DMS153 (cell line): ENCODE data around the gene DEPDC5.
"Not testable (repeated sequence)": the region's sequence is repeated elsewhere in the genome, so short reads cannot be mapped to it uniquely, and the experiment has no call there.

Experiments
- DNase-seq: peaks from one replicate; lab custom pipeline; 2025; lab: John Stamatoyannopoulos, UW

Gene DEPDC5

DNA sequence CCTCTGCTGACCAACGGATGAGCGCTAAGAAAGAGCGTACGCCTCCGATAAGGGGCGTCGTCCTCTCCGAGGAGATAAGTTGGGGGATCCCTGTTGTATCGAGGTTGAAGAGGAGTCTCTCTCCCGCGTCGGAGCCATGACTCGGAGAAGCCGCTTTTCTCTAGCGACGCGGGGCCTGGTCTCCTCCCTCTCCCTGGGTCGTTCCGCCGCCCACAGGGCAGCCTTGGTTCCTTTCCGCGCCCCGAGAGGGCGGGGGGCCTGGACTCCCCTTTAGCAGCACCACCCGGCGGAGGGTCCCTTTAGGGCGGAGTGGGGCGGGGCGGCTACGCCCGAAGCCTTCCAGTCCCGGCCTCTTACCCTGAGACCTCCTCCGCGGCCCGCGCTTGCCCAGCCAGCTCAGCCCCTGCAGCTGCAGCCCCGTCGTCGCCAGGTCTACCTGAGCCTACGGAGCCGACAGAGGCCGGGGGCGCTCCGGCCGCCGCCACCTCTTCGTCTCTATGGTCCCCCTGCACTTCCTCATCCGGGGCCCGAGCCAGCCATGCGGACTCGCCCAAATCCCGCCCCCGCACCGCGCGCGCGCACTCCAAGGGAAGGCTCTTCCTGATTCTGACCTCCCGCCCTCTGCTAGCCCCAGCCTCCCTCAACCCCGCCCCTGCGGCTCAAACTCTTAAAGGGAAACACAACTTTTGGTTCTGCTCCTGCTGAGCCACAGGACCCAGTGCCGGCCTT is 4.0 kb upstream of the DEPDC5 start, which contains the start of gene PRR14L:
PRR14L (minus strand) TSS at position 497 of the 729 bp plus-strand sequence. CDS start 11,272 bp downstream, outside the sequence.
- DNase-seq: peak; percentile 95

- DNase-seq: no peak
Observed at GRCh38 chr22:31750365-31751284, 3.2 kb upstream of the DEPDC5 start.

DNA sequence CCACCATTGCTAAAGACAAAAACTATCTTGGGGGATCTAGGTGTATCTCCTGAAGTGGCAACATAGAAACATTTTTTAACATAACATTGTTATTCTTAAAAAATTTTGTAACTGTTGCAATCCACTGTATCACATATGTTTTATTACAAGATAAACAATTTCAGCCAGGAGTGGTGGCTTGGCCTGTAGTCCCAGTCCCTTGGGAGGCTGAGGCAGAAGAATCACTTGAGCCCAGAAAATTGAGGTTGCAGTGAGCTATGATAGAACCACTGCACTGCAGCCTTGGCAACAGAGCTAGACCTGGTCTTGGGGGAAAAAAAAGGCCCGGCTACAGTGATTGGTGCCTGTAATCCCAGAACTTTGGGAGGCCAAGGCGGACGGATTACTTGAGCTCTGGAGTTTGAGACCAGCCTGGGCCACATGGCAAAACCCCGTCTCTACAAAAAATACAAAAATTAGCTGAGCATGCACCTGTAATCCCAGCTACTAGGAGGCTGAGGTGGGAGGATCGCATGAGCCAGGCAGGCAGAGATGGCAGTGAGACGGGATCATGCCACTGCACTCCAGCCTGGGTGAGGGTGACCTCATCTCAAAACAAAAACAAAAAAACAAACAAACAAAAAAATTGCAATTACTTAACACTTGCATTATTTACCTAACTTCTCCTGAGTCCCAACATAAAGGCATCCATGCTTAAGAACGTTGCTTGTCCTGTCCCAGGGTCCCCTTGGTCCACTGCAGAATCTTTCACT is 1.5 kb upstream of the DEPDC5 start:
- no peak for DNase-seq

- peak; percentile 77 for DNase-seq
Observed at GRCh38 chr22:31753005-31753633, 700 bp upstream of the DEPDC5 start.

DNA sequence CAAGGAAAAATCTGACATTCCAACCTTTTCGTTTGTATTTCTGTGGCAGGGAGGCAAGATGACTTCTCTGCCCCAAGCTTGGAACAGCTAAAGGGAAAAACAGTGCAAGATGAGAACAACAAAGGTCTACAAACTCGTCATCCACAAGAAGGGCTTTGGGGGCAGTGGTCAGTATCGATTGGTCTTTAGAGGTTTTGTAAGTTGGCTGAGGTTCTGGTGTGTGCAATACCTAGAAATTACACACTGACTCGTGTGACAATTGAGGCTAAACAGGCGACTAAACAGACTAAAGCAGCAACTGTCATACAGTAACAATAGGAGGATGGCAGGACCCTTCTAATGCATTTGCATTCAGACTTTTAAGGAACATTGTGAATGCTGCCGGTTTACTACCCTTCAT is 994 bp downstream of the DEPDC5 start:
- no peak for DNase-seq

DNA sequence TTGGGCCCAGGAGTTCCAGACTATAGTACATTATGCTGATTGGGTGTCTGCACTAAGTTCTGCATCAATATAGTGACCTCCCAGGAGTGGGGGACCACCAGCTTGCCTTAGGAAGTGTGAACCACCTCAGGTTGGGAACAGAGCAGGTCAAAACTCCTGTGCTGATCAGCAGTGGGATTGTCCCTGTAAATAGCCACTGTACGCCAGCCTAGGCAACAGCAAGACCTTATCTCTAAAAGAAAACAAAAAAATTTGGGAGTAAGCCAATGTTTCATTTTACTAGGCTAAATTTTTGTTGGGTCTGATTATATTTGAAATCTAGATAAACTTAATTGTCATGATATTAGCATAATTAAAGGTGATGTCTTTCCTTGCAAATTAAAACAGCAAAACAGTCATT is 3.4 kb downstream of the DEPDC5 start:
- DNase-seq: no peak

DNA sequence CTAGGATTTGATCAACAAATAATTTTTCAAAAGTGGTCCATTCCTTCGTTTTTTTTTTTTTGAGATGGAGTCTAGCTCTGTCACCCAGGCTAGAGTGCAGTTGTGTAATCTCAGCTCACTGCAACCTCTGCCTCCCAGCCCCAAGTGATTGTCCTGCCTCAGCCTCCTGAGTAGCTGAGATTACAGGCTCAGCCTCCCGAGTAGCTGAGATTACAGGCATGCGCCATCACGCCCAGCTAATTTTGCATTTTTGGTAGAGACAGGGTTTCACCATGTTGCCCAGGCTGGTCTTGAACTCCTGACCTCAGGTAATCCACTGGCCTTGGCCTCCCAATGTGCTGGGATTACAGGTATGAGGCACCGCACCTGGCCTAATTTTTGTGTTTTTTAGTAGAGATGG is 5.0 kb downstream of the DEPDC5 start:
- DNase-seq: not testable (repeated sequence)

DNA sequence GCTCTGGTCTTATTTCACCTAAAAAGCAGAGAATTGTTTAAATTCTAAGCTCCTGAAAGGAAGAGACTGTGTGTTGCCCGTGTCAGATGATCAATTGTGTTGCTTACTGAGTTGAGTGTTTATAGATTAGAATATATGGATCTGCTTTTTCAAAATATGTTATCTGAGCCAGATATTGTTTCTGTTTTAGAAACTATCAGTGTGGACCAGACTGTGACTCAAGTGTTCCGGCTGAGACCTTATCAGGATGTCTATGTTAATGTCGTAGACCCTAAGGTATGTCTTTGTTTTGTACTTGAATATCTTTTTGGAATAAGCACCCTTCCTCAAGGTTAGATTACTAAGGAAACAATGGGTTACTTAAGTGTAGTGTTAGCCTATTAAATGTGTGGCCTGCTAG is 11.0 kb downstream of the DEPDC5 start:
- no peak for DNase-seq

DNA sequence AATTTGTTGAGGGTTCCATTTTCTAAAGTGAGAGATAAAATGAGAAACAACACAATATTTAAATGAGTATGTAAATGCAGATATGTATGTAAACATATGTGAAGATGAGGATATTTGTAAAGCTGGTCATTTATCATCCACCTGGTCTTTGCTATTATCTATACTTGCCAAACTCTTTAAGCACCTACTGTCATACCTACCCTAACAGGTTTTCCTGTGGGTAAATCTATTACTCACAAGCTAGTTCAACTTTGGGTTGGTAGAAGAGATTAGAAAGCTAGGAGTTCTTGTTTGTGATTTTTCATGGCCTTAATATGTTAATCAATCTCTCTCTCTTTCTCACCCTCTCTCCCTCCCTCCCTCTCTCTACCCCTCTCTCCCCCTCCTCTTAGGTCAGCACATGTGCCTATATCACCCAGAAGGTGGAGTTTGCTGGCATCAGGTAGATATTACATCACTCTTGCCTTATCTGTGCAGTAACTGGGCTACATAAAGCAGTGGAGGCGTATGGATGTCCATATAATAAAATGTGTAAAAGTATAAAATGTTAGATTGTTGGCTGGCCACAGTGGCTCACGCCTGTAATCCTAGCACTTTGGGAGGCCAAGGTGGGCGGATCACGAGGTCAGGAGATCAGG is 14.7 kb downstream of the DEPDC5 start:
- DNase-seq: no peak

- no peak for DNase-seq
Observed at GRCh38 chr22:31773416-31773815, 19.6 kb downstream of the DEPDC5 start.

DNA sequence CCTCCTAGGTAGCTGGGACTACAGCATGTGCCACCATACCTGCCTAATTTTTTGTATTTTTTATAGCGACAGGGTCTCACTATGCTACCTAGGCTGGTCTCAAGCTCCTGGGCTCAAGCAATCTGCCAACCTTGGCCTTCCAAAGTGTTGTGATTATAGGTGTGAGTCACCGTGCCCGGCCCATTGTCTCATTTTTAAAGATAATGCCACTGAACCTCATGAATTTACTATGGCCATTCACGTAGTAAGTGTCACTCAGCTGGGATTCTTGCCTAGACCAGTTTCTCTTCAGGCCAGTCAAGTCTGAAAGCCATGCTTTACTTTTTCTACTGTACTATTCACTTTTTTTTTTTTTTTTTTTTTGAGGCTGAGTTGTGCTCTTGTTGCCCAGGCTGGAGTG is 22.4 kb downstream of the DEPDC5 start:
- no peak for DNase-seq

- DNase-seq: no peak
Observed at GRCh38 chr22:31789803-31790202, 36.0 kb downstream of the DEPDC5 start.

GRCh38 chr22:31790240-31790639 is 36.4 kb downstream of the DEPDC5 start:
- DNase-seq: no peak

DNA sequence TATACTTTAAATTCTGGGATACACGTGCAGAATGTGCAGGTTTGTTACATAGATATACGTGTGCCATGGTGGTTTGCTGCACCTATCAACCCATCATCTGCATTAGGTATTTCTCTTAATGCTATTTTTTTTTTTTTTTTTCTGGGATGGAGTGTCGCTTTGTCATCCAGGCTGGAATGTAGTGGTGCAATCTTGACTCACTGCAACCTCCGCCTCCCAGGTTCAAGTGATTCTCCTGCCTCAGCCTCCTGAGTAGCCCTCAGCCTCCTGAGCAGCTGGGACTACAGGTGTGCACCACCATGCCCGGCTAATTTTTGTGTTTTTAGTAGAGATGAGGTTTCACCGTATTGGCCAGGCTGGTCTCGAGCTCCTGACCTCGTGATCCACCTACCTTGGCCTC is 45.5 kb downstream of the DEPDC5 start:
- DNase-seq: not testable (repeated sequence)

- DNase-seq: no peak
Observed at GRCh38 chr22:31800065-31800464, 46.2 kb downstream of the DEPDC5 start.

DNA sequence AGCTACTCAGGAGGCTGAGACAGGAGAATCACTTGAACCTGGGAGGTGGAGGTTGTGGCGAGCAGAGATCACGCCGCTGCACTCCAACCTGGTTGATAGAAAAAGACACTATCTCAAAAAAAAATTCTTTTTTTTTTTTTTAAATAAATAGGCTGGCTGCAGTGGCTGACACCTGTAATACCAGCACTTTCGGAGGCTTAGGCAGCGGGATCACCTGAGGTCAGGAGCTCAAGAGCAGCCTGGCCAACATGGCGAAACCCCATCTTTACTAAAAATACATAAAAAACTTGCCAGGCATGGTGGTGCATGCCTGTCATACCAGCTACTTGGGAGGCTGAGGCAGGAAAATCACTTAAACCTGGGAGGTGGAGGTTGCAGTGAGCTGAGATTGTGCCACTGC is 47.0 kb downstream of the DEPDC5 start:
- not testable (repeated sequence) for DNase-seq

- DNase-seq: no peak
Observed at GRCh38 chr22:31802575-31802974, 48.8 kb downstream of the DEPDC5 start.

DNA sequence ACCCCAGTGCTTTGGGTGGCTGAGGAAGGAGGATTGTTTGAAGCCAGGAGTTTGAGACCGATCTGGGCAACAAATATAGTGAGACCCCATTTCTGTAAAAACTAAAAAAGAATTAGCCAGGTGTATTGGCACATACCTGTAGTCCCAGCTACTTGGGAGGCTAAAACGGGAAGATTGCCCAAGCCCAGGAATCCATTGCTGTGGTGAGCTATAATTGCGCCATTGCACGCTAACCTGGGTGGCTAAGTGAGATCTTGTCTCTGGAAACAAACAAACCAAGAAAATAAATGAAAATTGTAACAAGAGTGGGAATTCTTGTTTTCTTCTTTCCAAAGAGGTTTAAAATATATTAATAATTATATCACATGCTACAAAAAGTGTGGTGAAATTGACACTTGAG is 52.9 kb downstream of the DEPDC5 start:
- DNase-seq: no peak

DNA sequence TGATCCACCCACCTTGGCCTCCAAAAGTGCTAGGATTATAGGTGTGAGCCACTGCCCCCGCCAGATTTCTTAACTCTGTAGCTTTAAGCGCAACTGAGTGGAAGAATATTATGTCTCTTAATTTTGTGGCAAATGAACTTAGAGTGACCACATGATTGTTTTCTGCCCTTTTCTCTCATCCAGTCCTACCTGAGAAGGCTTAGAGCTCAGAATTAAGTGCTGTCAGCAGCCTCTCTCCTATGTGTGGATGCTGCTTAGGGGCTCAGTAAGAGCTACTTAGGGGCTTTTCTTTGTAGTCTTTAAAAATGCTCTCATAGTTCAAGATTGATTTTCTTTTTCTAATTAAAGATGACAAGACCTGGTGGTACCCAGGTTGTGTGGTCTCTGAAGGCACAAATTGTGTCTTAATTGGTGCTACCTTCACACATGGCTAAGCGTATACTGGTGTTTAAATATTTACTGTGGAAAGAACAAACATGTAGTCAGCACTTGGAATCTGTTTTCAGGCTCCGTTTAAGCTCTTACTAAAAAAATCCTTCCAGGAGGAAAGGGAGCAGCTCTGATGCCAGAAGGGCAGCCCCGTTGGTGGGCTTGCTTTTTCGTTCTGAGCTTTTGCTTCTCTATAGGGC is 59.3 kb downstream of the DEPDC5 start:
- DNase-seq: no peak

DNA sequence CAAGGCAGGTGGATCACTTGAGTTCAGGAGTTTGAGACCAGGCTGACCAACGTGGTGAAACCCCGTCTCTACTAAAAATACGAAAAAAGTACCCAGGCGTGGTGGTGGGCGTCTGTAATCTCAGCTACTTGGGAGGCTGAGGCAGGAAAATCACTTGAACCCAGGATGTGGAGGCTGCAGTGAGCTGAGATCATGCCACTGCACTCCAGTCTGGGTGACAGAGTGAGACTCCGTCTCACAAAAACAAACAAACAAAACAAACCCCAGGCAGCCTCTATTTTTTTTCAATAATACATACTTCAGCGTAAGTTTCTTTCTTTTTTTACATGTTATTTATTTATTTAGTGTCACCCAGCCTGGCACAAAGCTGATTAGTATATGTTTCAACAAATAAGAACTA is 60.1 kb downstream of the DEPDC5 start:
- DNase-seq: not testable (repeated sequence)

DNA sequence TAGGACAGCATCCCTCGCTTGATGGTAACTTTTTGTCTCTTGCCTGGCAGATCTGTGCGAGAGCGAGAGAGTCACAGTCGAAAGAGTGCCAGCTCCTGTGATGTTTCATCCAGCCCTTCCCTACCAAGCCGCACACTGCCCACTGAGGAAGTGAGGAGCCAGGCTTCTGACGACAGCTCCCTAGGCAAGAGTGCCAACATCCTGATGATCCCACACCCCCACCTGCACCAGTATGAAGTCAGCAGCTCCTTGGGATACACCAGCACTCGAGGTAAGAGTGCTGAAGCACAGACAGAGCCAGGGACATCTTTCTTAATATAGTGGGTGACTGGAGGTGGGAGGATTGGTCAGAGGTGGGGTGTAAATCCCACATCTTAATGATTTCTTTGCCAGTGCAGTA is 61.1 kb downstream of the DEPDC5 start:
- no peak for DNase-seq
